Measurements from ENCODE around the gene PGP. TPM values are rescaled to one million over a fixed set of nuclear protein-coding genes. Genes with fewer than 3 reads are reported as not detected.

Gene PGP
- total and polyA plus RNA-seq, 10 of the 15 experiments (the other 5 are each of a cell fraction or from before 2014, with no cell fraction given), result 0.42 to 28.0 (median 12.1) TPM

DNA sequence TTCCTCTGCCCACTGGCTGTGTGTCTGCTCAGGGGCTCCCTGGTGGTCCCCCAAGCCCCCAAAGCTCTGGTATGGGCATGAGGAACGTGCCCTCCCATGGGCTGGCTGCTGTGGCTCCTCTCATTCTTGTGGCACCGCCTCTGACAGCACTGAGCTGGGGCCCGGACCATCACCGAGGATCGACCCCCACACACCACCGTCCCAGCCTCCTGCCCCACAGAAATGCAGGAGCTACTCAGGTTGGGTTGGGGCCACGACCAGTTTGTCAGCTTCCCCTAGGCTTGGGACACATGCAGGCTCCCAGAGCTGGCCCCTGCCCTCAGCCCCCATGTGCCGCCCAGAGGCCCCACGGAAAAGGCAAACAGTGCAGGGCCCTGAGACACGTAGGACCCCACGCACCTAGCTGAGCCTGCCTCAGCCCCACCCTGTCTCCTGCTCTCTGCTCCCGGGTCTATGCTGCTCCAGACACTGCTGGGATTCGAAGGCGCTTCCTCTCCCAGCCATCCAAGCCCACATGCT, 15.0 kb downstream of the PGP start (continued):
- TF ChIP-seq MYC (IDR thresholded peaks at IDR 0.05; ENCODE audit: insufficient read depth, insufficient read length, insufficient replicate concordance, low read length, severe bottlenecking) (no peak), IRF4 (IDR thresholded peaks at IDR 0.05; ENCODE audit: low read depth, low read length) (no peak), PML (IDR thresholded peaks at IDR 0.05; ENCODE audit: low read length) (no peak)
- TF ChIP-seq, protein P1, sequence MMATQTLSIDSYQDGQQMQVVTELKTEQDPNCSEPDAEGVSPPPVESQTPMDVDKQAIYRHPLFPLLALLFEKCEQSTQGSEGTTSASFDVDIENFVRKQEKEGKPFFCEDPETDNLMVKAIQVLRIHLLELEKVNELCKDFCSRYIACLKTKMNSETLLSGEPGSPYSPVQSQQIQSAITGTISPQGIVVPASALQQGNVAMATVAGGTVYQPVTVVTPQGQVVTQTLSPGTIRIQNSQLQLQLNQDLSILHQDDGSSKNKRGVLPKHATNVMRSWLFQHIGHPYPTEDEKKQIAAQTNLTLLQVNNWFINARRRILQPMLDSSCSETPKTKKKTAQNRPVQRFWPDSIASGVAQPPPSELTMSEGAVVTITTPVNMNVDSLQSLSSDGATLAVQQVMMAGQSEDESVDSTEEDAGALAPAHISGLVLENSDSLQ (IDR thresholded peaks at IDR 0.05), result no peak
- TF ChIP-seq, protein P2, sequence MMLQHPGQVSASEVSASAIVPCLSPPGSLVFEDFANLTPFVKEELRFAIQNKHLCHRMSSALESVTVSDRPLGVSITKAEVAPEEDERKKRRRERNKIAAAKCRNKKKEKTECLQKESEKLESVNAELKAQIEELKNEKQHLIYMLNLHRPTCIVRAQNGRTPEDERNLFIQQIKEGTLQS (IDR thresholded peaks at IDR 0.05; ENCODE audit: borderline replicate concordance, extremely low read depth, low read depth, low read length), result no peak

DNA sequence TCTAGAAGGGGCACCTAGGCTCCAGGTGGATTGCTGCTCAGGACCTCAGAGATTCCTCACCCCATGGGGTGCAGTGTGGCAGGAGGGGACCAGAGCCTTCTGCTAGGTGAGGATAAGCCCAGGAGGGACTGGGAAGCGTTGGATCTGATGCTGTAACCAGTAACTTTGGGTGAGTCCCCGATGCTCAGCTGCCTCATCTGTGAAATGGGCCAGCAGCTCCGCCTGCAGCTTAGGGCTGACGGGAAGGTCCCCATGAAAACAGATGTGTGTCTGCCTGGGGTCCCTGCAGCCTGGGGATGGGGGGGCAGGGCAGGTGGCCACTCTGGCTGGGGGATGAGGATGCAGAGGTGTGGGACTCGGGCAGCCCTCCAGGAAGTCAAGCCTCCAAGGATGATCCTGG, 15.5 kb downstream of the PGP start:
- FAIRE-seq (no peak), ATAC-seq (no peak), DNase-seq (ENCODE audit: low read depth, low spot score) (no peak)
- TF ChIP-seq HCFC1 (IDR thresholded peaks at IDR 0.05; ENCODE audit: low read length), result no peak
- TF ChIP-seq, protein P3, sequence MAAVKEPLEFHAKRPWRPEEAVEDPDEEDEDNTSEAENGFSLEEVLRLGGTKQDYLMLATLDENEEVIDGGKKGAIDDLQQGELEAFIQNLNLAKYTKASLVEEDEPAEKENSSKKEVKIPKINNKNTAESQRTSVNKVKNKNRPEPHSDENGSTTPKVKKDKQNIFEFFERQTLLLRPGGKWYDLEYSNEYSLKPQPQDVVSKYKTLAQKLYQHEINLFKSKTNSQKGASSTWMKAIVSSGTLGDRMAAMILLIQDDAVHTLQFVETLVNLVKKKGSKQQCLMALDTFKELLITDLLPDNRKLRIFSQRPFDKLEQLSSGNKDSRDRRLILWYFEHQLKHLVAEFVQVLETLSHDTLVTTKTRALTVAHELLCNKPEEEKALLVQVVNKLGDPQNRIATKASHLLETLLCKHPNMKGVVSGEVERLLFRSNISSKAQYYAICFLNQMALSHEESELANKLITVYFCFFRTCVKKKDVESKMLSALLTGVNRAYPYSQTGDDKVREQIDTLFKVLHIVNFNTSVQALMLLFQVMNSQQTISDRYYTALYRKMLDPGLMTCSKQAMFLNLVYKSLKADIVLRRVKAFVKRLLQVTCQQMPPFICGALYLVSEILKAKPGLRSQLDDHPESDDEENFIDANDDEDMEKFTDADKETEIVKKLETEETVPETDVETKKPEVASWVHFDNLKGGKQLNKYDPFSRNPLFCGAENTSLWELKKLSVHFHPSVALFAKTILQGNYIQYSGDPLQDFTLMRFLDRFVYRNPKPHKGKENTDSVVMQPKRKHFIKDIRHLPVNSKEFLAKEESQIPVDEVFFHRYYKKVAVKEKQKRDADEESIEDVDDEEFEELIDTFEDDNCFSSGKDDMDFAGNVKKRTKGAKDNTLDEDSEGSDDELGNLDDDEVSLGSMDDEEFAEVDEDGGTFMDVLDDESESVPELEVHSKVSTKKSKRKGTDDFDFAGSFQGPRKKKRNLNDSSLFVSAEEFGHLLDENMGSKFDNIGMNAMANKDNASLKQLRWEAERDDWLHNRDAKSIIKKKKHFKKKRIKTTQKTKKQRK (IDR thresholded peaks at IDR 0.05; ENCODE audit: low read depth, low read length), result no peak
- TF ChIP-seq RAD51 (IDR thresholded peaks at IDR 0.05), result no peak
- no peak for TF ChIP-seq EZH2 (IDR thresholded peaks at IDR 0.05; ENCODE audit: borderline replicate concordance, control insufficient read depth, low read depth, low read length)
- no peak for TF ChIP-seq KLF5 (IDR thresholded peaks at IDR 0.05; ENCODE audit: partially characterized antibody)
- no peak for TF ChIP-seq CBX5 (IDR thresholded peaks at IDR 0.05; ENCODE audit: low read depth)
- TF ChIP-seq, protein P4, sequence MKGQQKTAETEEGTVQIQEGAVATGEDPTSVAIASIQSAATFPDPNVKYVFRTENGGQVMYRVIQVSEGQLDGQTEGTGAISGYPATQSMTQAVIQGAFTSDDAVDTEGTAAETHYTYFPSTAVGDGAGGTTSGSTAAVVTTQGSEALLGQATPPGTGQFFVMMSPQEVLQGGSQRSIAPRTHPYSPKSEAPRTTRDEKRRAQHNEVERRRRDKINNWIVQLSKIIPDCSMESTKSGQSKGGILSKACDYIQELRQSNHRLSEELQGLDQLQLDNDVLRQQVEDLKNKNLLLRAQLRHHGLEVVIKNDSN (IDR thresholded peaks at IDR 0.05; ENCODE audit: borderline replicate concordance, extremely low read length, insufficient read depth, low read depth, low read length), result no peak
- Histone ChIP-seq H3K27me3 (replicated peaks in 1 of 2; ENCODE audit: control insufficient read depth in 2 of 2, insufficient read depth in 2 of 2, low read length in 1 of 2) (peaks cover 12 to 15% of the 10 kb centered on the region in 2 experiments), H3K36me3 (ENCODE audit: control insufficient read depth in 2 of 2, insufficient read depth in 2 of 2, low read length in 1 of 2) (no peaks in the 10 kb centered on the region), H2AFZ (ENCODE audit: control insufficient read depth, low read depth, low read length) (no peak overlapping the region), H3K9ac (ENCODE audit: control insufficient read depth, insufficient read depth, low read length) (no peak overlapping the region), H3K4me1 (ENCODE audit: control insufficient read depth, insufficient read depth, low read length) (no peaks in the 10 kb centered on the region; the same call in 1 of the 2 replicates), H4K20me1 (ENCODE audit: control insufficient read depth, insufficient read depth) (no peaks in the 10 kb centered on the region), H3K9me3 (replicated peaks; ENCODE audit: control insufficient read depth, insufficient read depth, low read length) (no peaks in the 10 kb centered on the region), H3K79me2 (ENCODE audit: control insufficient read depth, insufficient read depth, low read length) (no peaks in the 10 kb centered on the region), H3K27ac (ENCODE audit: control insufficient read depth, insufficient read depth) (no peak overlapping the region), H3K4me2 (ENCODE audit: control insufficient read depth, insufficient read depth) (no peak overlapping the region), H3K4me3 (no peak overlapping the region)
- ChIA-PET RAD21 (ENCODE audit: unreplicated experiment) (no interaction called here), CTCF (interaction anchor here (0.6 kb wide), 1 partner anchor 197 kb away, joined by 3 read pairs; no protein-coding TSS in a partner anchor), POLR2A (no interaction called here), SMC1A (ENCODE audit: uncharacterized antibody, unreplicated experiment) (interaction anchor here (1.1 kb wide), 1 partner anchor 54 kb away, joined by 4 read pairs; no protein-coding TSS in a partner anchor)
- no TSS peak for BruUV-seq (replicated peaks)
- in situ Hi-C loops (cut with MboI), result no loop called here
- WGBS (ENCODE audit: insufficient coverage, insufficient replicate concordance, low lambda C conversion rate, missing lambda C conversion rate), result 36% methylated on average over 5 of the region's 5 CpGs
- intact Hi-C loops (cut with micrococcal nuclease; ENCODE audit: unreplicated experiment), result no loop called here
